GM21723 (cell line): ENCODE data around the gene REEP3.
A peak's percentile ranks its signal among the peaks of the same experiment; 100 is the strongest.
"Not testable (repeated sequence)": the region's sequence is repeated elsewhere in the genome, so short reads cannot be mapped to it uniquely, and the experiment has no call there.

Experiments used
- ATAC-seq: cut with Tn5 transposase; IDR thresholded peaks from one replicate; pipeline ENCODE4 v1.9.1; 2021; ENCODE audit warnings: mild to moderate bottlenecking, moderate library complexity; ENCODE audit not compliant: unreplicated experiment

REEP3 gene

DNA sequence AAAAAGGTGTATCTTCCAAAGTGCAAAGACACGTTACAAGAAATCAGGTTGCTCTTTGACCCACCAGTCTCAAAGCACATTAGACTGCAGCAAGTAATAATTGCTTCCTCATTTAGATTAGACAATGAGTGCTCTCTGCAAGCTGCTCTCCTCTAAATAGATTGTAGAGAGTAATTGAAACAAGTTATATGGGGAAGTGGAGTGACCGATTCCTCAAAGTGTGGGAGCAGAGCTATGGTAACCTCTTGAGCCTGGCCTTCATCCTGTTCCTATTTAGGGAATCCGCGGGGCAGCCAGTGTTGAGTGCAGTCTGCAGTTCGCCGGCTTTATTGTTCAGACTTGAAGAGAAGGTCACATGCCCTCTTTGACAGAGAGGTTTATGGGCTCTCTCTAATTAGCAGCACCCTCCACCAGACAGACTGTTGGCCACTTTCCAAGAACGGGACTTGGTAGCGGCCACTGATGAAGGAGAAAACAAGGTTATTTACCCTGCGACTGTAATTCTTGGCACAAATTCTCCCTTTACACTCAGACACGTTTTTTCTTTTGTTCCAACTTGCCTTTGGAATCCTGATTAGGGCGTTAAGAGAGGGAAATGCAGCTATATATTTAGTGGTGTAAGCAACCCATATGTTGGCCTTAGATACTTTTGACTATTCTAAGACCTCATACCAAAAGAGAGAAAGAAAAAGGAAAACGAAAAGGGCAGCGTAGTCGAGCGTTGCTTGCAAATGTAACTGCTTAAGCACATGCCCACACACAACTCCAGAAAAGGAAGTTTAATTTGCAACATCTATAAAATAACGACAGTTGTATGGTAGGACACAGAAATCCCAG is 107.5 kb downstream of the REEP3 start:
- ATAC-seq = peak; percentile 34

DNA sequence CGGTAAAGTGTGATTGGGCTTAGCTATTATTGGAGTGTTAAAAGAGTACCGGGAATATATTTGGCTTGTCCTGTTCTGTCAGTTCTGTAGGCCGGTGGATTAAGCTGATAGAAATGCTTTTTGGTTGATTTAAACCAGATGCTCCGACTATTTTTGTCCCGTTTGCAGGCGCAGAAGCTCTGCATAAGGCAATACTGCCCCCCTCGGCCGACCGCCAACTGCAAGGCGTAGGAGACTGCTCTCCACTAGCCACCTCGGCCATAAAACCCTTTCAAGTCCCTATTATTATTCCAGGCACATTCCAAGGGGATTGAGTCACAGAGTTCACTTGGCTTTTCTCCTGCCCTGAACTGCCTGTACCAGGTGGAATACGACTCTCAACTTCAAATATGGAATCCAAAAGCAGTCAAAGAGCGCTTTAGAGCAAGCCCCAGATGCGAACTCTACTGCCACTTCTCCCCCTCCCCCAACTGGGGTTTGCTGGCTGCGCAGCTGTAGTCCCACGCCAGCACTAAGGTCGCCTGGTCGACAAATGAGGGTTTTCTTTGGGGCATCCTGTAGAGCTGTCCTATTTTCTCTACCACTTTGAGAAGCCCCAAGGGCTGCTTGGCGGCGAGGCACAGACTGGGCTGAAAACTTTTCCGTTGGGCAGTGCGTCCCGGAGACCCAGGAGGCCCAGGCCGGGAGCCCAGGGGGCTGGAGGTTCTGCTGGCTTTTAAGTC is 108.3 kb downstream of the REEP3 start:
- ATAC-seq = peak; percentile 58

DNA sequence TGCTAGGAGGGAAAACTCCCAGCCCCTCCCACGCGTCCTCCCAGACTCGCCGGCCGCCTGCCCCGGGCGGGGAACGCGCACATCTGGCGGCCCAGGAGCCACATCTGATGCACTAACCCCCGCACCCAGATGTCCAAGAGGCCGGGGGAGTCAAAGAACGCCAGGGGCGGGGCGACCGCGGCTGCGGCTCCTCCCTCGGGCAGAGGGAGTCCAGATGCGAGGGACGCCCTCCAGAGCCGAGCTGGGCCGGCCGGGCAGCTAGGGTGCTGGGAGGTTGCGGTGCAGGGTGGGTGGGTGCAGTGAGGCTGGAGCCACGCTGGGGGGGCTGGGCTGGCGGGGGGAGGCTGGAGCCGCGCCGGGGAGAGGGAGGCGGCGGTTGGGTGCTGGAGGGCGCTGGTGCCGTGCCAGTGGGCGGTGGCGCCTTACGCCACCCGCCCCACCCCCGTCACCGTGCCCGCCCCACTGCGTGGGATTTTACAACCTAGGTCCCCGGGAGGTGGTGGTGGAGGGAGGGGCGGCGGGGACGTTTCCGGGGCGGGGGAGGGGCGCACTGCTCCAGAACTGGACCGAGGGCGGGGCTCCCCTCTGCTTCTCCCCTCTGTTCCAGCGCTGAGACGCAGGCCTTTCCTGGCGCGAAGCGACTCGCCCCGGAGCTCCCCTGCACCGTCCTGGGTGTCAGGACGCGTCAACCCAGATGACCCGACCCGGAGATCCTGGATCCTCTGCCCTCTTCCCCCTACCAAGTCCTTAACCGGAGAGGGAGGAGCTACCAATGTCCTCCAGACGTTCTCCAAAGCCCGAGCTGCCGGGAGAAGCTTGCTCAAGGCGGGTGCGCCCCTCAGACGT is 109.1 kb downstream of the REEP3 start:
- peak; percentile 65 for ATAC-seq

DNA sequence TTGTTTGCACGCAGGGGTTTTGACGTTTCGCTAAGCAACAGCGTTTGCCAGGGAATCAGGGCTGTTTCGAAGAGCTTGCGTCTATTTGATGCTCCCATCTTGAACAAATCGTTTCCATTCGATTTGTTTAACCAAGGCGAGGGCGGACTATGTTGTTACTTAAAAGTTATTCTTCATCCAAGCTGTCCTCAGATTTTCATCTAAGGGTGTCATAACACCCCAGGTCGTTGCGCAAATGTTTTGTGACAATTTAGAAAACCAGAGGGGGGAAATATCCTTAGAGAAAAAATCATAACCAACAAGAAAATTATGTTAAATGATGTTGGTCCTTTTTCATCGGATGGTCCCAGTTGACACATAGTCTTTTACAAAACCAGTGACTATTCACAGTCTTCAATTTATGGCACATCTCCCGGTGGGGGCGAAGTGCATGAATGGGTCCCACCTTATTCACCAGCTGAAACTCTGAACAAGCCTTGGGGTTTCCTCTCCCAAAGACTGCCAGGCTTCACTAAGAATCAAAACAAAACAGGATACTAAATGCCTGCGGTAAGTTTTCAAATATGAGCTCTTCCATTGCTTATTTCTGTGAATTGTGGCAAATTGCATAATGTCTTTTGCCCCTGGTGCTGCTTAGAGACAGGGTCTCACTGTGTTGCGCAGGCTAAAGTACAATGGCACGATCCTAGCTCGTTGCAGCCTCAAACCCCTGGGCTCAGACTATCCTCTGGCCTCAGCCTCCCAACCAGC is 109.9 kb downstream of the REEP3 start:
- no peak for ATAC-seq

DNA sequence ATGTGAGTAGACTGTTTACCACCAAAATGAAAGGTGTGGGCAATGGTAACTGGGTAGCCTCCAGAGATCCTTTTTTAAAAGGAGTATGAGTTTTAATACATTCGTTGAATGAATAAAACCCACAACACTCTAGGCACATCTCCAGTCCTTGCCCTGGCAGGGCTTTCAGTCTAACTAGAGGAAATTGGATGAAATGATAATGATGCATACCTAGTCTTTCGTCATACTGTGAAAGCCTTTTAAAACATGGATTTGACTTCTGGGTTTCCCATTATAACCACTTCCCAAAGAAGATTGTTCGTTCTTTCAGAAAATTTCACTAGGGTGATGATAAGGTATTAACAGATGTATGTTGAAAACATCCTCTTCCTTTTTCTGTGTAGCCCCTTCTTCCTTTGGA is 110.8 kb downstream of the REEP3 start:
- no peak for ATAC-seq

DNA sequence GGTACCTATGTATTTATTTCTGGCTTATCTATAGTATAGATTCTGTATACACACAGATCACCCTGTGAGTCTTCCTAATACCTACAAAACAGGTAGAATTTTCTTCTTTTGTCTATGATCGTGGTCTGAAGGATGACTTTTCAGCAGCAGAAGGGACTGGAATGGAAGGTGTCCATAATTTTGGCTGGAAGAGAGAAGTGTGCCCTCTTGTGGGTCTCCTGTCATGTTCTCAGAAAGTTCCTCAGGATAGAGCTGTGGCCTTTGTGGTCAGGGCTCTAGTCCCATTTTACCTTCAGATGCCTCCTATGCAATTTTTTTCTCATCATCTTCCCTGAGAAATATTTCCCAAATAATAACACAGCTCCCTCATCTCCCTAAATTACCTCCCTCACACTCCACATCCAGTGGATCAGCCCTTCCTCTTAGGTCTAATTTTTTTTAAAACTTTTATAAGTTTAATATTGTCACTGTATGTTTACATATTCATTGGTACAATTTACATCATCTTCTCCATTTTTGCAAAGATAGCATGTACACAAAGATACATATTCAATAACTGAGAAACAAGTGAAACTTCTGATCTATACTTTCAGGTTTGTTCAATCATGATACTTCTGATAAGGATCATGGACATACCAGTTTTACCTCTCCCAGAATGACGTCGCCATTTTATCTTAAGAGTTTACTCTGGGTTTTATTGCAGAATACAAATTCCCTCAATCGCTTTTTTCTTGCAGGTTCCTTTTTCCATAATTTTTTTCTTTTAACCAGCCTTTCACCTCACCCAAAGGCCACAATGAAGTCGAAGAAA is 112.7 kb downstream of the REEP3 start:
- ATAC-seq = no peak

DNA sequence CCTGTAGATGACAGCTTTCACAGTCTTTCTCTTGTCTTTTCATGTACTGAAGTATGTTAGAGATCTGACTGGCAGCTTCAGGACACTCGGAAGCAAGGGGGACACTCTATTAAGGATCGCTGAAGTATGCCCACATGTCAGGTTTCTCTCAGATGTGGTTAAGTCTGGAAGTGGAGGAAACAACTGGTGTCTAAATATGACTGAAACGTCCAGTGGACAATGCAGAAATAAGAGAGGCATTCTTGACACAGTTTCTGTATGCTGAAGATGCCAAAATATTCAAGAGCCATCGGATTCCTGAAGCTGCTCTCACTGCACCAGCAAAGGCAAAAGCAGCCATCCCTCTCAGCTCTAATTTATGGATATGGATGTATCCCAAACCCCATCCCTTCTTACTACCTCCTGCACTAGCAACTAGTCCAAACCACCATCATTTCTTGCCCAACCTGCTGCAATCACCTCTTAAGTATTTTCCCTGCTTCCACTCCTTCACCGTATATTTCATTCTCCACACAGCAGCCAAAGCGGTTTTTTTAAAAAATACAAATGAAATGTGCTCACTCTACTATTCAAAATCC is 113.4 kb downstream of the REEP3 start:
- ATAC-seq = no peak

DNA sequence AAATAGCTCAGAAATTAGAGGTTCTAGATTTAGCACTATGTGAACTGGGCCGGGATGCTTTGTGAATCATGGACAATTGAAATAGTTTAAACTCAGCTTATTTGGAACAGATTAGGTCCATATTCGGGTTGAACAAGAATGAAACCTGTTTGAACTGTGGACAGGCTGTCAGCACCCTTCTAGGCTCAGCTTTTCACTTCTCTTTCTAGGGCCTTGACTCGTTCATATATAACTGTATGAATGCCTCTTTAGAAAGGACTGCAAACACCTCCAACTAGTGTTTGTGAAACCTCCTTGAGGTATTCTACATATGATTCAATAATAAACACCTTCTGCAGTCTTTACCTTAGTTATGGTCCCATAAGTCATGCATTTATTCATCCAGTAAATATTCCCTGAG is 115.6 kb downstream of the REEP3 start:
- no peak for ATAC-seq

DNA sequence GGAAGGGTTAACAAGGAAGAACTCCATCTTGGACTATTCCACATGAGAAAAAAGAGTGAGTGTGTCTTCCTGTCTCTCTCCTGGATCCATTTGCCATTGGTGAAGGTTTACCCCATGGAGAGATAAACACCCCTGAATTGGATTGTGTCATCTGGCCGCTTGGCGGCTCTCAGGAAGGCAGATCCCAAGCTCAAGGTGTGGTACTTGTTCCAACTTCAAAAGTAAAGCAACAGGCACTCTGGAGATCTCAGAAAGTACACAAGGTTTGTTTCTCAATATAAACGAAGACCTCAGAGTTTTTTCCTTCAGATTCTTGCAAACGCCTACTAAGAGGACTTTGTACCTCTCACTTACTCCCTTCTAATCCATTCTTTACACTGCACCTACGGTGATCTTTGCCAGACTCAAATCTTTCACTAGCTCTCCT is 116.7 kb downstream of the REEP3 start:
- no peak for ATAC-seq

DNA sequence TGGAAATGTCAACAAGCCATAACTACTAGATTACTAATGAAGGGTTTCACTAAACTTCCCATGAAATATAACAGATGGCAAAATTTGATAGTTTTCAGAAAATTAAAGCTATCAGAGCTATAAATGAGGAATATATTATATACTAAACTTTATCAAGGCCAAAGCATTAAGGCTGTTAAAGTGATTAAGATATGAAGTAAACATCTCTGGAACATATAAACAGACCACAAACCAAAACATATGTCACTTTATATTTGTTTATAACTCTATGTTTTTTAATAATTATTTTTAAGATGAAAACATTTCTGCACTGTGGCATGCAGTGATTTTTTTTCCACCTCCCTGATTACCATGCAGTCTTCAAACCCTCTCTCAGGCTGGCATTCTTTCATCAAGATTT is 120.2 kb downstream of the REEP3 start:
- ATAC-seq = no peak

DNA sequence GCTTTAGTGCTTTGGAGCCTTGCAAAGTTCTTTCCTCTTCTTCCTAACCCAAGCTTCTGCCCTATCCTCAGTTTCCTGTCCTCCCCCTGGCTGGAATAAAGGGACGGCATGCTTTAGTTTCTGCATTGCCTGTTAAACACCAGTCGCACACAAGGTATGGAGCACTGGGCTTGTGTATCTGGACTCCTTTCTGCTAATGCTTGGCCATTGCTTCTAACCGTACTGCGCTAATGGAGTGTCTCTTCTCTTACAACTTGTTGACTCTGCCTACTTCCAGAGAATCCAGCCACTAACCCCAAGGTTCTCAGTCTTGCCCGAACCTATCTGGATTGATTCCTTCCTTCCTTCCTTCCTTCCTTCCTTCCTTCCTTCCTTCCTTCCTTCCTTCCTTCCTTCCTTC is 120.6 kb downstream of the REEP3 start:
- no peak for ATAC-seq

DNA sequence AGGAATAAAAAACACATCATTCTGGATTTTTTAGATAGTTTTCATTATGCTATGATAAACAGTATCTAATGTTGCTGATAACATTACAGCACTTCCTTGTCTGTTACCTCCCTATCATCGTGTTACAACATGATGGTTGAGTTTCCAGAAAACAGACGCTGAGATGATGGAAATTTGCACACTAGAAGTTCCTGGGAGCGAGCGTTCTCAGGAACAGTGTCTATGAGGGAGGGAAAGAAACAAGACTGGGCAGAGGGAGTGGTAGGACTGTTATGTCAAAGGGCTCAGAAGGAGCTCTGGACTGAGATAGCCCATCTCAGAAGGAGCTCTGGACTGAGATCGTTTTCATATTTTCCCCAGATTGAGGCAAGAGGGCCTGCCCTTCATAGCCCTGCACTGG is 121.6 kb downstream of the REEP3 start:
- ATAC-seq = no peak

DNA sequence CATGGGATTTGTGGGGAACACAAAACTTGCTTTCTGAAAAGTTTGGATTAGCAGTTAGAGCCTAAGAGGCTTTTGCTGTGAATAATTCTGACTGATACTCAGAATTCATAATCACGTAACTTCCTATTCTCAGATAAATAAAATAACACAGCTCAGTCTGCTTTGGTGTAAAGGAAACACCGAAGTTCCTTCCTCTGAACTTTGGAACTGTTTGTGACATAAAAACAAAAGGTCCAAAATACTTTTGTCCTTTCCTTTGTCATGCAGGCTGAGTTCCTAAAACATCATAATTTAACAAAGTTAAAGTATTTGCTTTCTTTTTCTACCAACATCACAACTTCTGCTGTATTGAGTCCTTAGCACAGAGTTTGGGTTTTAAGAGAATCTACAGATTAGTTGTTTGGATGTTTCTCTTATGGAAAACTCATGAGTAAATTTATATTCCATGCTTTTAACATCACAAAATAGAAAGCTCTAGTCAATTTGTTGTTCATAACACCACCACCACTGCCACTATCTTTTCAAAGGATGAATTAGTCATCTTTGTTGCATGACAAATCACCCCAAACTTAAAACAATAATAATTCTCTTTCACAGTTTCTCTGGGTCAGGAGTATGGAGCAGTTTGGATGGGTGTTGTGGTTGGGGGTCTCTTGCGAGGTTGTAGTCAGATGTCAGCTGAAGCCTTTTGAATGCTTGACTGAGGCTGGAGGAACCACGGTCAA is 123.4 kb downstream of the REEP3 start:
- no peak for ATAC-seq

DNA sequence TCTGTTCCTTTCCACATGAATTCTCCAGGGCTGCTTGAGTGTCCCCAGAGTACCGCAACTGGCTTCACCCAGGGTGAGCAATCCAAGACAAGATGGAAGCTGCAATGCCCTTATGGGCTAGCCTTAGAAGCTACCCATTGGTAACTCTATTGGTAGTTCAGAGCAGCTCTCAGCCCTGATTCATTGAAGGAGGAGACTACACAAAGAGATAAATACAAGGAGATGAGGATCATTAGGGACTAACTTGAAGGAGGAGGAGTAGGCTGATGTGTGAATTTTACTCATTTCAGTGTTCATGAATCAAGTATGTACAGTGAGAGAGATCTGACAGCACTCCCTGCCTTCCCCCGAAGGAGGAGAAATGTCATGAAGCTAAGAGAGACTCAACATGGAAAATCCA is 124.0 kb downstream of the REEP3 start:
- ATAC-seq = no peak

DNA sequence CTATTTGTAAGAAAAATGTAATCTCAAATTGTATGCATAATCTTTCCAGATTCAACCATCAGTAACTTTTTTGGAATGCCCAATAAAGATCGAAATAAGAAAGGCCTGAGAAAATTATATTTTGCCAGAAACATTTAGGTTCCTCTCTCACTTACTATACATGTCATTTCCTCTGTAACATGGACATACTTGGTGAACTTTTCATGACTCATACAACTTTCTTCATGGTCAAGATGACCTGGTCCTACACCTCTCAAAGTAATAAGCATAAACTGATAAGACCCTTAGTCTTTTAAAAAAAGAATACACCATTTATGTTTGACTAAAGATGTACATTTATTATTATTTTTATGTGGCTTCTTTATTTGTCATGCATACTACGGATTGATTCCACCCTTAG is 125.3 kb downstream of the REEP3 start:
- no peak for ATAC-seq

DNA sequence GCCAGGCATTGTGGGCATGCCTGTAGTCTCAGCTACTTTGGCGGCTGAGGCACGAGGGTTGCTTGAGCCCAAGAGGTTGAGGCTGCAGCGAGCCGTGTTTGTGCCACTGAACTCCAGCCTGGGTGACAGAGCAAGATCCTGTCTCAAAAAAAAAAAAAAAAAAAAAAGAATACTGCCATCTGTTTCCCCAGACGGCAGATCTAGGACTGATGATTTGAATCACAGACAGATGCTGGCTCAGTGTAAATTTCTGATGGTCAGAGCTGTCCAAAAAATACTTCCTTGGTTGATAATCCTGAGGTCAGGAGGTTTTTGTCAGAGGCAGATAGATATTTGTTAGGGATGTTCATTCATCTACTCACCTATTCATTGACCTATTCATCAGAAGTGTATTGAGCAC is 130.7 kb downstream of the REEP3 start:
- no peak for ATAC-seq

DNA sequence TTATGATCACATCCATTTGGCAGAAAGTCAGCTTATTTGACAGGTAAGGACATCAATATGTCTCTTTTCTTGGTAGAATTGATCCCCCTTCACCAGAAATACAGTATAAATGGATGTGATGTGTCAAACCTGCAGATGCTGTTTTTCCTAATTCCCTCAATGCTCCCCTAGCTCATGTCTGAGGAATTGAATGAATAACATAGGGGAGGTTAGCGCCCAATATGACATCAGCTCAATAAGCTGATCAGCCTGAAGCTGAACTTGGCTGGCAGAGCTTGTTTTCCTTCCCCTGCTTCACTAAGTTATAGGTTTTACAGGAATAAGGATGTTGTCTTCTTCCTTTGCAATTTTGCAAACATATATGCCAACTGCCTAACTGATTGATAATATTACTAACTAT is 132.5 kb downstream of the REEP3 start:
- ATAC-seq = no peak

DNA sequence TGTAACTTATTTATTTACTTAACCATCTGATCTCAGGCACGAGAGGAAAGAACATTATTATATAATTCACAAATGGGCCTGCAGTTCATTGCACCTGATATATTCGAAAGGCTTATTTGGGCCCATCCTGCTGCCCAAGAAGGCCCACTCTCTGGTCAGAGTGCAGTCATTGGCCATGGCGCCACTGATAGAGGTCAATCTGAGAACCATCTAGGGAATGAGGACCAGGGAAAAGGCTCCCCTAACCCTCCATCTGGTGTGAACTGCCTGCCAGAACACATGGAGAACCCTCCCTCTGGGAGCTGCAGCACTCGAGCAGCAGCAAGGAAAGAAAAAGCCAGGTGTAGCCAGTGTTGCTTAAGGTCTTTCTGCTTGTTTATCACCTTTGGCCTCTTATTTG is 136.6 kb downstream of the REEP3 start:
- no peak for ATAC-seq

DNA sequence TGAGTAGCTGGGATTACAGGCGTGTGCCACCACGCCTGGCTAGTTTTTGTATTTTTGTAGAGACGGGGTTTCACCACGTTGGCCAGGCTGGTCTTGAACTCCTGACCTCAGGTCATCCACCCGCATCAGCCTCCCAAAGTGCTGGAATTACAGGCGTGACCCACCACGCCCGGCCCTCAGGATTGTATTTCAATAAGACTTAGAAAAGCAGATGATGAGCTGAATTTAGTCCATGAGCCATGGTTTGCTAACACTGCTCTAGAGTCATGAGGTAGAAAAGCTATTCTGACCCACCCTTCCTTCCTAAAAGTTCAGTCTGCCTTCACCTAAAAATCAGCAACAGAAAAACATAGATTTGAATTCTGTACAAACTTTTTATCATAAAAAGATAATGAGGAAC is 139.7 kb downstream of the REEP3 start:
- not testable (repeated sequence) for ATAC-seq
